GOT3 (cell line): ENCODE data around the gene ARTN.
A peak's percentile ranks its signal among the peaks of the same experiment; 100 is the strongest.

Source experiments
- DNase-seq: peaks from one replicate; lab custom pipeline; 2025; ENCODE audit warnings: mixed read lengths; lab: John Stamatoyannopoulos, UW

The ARTN gene

GRCh38 chr1:43924516-43924915 is 9.1 kb upstream of the ARTN start:
- DNase-seq: no peak

GRCh38 chr1:43925846-43926245 is 7.8 kb upstream of the ARTN start:
- no peak for DNase-seq

GRCh38 chr1:43930168-43930948 is 3.2 kb upstream of the ARTN start:
- no peak for DNase-seq

- no peak for DNase-seq
Observed at GRCh38 chr1:43930949-43931275, 2.7 kb upstream of the ARTN start.

DNA sequence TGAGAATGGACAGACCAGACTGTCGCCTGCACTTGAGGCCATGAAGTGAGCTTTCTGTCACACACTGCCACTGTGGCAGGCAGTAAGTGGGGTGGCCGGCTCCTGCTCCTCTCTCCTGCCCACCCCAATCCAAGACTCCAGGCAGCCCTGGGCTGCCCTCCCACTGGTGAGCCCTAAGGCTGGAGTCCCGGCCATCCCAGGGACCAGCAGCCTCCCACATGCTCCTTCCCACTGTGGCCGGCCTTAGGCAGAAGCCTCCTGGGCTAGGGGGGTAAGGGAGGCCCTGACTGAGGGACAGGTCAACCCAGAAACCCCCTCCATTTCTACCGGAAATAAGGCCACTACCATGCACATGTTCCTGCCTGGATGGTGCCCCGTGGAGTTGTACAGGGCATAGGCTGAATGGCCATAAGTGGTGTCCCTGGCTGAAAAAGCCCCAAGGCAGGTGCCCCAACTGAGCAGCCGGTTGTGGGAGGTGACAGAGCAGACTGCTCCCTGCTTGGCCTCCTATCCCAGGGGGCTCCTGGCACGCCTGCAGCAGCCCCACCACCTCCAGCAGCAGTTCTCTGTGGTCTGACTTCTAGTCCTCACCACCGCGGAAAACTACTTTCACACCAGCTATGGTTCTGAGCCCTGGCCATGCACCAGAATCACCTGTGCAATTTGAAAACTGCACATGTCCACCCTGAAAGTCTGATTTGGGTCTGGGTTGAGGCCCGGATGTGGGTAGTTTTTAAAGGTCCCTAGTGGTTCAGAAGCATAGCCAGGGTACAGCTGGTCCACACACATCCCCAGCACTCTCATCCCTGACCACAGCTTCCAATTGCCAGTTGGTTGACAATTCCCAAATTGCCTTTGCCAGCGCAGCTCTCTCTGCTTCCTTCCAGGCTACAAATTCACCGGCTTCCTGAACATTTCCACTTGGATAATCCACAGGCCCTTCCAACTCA is 1.6 kb upstream of the ARTN start:
- DNase-seq: no peak

GRCh38 chr1:43932786-43933385 is 715 bp upstream of the ARTN start:
- DNase-seq: no peak

DNA sequence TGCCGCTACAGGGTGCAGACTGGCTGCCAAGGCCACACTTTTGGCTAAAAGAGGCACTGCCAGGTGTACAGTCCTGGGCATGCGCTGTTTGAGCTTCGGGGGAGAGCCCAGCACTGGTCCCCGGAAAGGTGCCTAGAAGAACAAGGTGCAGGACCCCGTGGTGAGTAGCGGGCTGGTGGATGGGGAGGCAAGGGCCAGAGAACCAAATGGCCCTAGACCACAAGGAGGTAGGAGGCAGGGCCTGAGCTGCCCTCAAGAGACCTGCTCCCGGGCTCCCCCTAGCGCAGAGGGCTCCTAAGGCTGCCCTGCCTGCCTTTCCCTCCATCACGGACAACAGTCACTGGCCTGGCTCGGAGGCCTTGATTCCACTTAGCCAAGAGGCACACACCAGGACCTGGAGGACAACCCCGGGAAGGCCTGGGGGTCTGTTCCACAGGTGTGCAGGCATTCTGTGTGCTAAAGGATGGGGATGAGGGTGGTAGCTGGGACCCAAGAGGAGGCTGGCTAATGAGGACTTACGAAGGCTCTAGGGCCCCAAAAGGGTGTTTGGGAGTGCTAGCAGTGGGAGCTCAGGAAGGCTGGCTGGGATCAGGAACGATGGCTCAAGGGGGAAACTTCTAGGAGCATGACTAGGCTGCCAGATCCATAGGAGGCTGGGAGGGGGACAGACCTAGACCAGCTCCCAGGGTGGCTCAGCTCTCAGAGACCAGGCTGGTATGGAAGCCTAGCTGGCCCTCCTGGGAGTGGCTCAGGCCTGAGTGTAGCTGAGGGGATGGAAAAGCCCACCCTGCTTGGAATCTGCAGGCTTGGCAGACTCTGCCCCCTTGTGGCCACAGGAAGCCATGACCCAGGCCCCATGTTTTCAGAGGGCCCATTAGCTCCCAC is 742 bp downstream of the ARTN start:
- DNase-seq: no peak

GRCh38 chr1:43934986-43935324 is 1.4 kb downstream of the ARTN start:
- no peak for DNase-seq

DNA sequence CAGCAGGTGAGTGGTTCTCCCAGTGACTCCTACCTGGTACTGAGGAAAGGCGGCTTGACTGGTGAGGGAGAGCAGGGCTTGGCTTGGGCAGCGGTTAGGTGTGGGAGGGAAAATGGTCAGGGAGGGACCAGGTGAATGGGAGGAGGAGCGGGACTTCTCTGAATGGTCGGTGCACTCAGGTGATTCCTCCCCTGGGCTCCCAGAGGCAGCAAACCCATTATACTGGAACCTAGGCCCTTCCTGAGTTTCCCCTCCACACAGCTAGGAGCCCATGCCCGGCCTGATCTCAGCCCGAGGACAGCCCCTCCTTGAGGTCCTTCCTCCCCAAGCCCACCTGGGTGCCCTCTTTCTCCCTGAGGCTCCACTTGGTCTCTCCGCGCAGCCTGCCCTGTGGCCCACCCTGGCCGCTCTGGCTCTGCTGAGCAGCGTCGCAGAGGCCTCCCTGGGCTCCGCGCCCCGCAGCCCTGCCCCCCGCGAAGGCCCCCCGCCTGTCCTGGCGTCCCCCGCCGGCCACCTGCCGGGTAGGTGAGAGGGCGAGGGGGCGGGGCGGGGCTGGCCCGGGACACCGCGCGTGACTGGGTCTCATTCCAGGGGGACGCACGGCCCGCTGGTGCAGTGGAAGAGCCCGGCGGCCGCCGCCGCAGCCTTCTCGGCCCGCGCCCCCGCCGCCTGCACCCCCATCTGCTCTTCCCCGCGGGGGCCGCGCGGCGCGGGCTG is 2.3 kb downstream of the ARTN start:
- DNase-seq: no peak

- no peak for DNase-seq
Observed at GRCh38 chr1:43936431-43937151, 3.0 kb downstream of the ARTN start.

DNA sequence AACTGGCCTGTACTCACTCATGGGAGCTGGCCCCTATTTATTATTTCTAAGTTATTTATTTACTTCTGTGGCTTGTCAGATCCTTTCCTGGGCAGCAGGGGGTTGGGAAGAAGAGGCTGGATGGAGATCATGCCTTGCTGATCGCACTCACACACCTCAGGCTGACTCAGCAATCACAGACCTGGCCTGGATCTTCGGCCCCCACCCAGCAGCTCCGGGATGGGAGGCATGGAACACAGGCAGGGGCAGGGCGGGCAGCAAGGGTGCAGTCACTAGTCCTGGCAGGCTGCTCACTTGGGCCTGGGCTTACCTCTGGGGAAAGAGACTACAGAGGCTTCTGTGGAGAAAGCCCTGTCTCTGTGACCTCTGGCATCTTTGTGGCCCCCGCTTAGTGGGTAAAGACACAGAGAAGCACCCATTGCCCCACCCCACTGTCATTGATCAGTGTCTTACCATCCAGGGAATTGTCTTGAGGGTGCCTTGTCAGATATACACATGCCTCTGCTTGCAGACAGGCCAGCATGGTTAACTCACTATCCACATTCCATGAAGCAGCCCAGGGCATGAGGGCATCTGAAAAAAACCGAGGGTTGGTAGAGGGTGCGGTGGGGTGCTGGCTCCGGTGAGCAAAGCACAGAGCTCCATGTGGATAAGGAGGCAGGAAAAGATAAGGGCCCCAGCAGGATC is 3.7 kb downstream of the ARTN start:
- DNase-seq: no peak

DNA sequence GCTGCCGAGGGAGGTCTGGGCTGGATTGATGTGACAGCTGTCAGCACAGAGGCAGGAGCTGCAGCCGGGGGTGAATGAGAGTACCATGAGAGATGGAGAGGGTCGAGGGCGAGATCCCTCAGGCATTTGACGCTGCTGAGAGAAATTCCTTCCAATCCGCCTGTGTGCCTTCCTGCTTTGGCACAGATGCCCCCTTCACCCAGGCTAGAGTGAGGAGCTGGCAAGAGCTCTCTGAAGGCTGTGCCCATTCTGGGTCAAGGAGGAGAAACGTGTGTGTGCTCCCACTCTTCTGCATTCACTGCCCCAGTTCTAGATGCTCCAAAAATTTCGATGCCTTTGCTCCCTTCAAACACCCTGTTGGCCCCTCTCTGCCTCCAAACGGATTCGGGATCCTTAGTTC is 4.8 kb downstream of the ARTN start:
- no peak for DNase-seq

- no peak for DNase-seq
Observed at GRCh38 chr1:43938892-43939587, 5.4 kb downstream of the ARTN start.

- DNase-seq: no peak
Observed at GRCh38 chr1:43942411-43942810, 8.8 kb downstream of the ARTN start.

DNA sequence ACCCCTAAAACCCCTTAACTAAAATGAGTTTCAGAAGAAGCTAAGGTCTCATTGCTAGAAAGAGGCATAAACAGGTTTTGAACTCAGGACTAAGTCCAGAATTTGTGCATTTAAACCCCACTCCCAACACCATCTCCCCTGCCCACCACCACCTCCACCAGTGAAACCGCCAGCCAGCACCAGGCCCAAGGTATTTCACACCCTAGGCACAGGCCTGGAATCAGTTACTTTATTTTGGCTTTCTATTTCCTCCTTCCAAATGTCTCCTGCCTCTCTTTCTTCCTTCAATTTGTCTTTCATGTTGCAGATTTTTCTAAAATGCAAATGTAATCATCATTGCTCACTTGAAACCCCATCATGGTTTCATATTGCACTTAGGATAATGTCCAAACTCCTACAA is 11.3 kb downstream of the ARTN start:
- DNase-seq: no peak

DNA sequence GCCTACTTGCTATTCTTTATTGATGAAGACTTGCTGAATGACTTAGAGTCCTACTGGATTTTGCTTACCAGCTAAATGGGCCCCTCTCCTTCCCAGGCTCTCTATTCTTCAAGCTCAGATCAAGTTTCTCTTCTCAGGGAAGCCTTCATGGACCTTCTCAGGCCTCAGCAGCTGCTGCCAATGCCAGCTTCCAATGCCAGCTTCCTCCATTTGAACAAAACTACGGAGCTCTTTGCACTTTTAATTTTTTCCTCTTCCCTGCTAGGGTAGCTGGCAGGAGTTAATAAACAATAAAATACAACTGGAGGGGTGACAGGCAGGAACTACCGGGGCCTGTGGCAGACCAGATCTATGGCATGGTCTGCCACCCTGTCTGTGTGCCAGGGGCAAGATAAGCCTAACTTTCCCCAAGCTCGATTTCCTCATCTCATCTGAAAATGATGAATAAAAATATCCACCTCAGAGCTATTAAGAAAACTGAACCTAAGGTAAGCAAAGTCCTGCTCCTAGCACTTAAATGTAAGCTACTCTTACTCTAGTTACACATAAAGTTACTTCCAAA is 12.2 kb downstream of the ARTN start:
- DNase-seq: no peak

- peak; percentile 87 for DNase-seq
Observed at GRCh38 chr1:43946236-43947060, 12.8 kb downstream of the ARTN start, which contains the start of gene IPO13. Gene IPO13 (plus strand): TSS chr1:43946950. CDS start chr1:43947601, 651 bp downstream.
